ENCODE results near the gene MED22. TPM values are rescaled to one million over a fixed set of nuclear protein-coding genes. Genes with fewer than 3 reads are reported as not detected.

MED22 gene
- total and polyA plus RNA-seq, 2 of the 8 experiments (the other 6 are each of a cell fraction or from before 2014, with no cell fraction given): 56.4 to 68.4 TPM

GRCh38 chr9:133301253-133302230, 46.4 kb downstream of the MED22 start:
- H3K4me3 ChIP-seq (ENCODE audit: extremely low read depth in 1 of 4, insufficient read depth in 2 of 4, low read depth in 3 of 4, low read length in 4 of 4): no peak overlapping the region
- TF ChIP-seq E2F6 (IDR thresholded peaks at IDR 0.05): no peak
- TF ChIP-seq POU5F1 (IDR thresholded peaks at IDR 0.05; ENCODE audit: low read depth, low read length): no peak
- TF ChIP-seq ZNF274 (IDR thresholded peaks at IDR 0.05; ENCODE audit: borderline replicate concordance, extremely low read depth, low read length): no peak
- TF ChIP-seq EZH2 (IDR thresholded peaks at IDR 0.05; ENCODE audit: low read depth, low read length, severe bottlenecking): no peak
- TF ChIP-seq MAFK (IDR thresholded peaks at IDR 0.05; ENCODE audit: low read depth, low read length): no peak
- no peak for TF ChIP-seq SIX5 (IDR thresholded peaks at IDR 0.05; ENCODE audit: low read depth, low read length)
- TF ChIP-seq BRCA1 (IDR thresholded peaks at IDR 0.05; ENCODE audit: low read depth, low read length): no peak
- no peak for TF ChIP-seq POLR2A (IDR thresholded peaks at IDR 0.05; ENCODE audit: control extremely low read depth in 1 of 2, low read depth in 2 of 2, low read length in 2 of 2)
- no peak for TF ChIP-seq SRF (IDR thresholded peaks at IDR 0.05; ENCODE audit: low read depth, low read length)
- TF ChIP-seq USF2 (IDR thresholded peaks at IDR 0.05; ENCODE audit: low read length): no peak
- no peak for TF ChIP-seq SP2 (IDR thresholded peaks at IDR 0.05; ENCODE audit: low read length)

More at GRCh38 chr9:133301253-133302230, 46.4 kb downstream of the MED22 start:
- H3K79me2 ChIP-seq (ENCODE audit: control insufficient read depth in 1 of 2, insufficient read depth in 2 of 2, low read length in 2 of 2): no peaks in the 10 kb centered on the region
- H3K27ac ChIP-seq (ENCODE audit: low read depth, low read length): no peak overlapping the region
- no peak overlapping the region for H3K4me2 ChIP-seq (ENCODE audit: insufficient read depth in 1 of 2, low read depth in 2 of 2, low read length in 2 of 2)
- no peak overlapping the region for H3K56ac ChIP-seq (replicated peaks; ENCODE audit: insufficient read length, low read depth, low read length)
- DNase-seq (ENCODE audit: low read depth in 1 of 2, low spot score in 2 of 2) (no peak), FAIRE-seq (no peak)
- no peaks in the 10 kb centered on the region for H3K23me2 ChIP-seq (ENCODE audit: low read depth, low read length)
- H2AFZ ChIP-seq (ENCODE audit: low read length): no peak overlapping the region
- no peak overlapping the region for H2BK15ac ChIP-seq (ENCODE audit: low read length)
- no peak overlapping the region for H4K8ac ChIP-seq (ENCODE audit: extremely low read depth, insufficient read depth, low read length)
- no peak overlapping the region for H4K91ac ChIP-seq (replicated peaks; ENCODE audit: insufficient read length, low read length)
- no peak overlapping the region for H4K5ac ChIP-seq (ENCODE audit: insufficient read length, low read depth, low read length)
- H2BK5ac ChIP-seq (ENCODE audit: low read depth, low read length): no peak overlapping the region
- H3K14ac ChIP-seq (ENCODE audit: insufficient read length): no peak overlapping the region
- H3K79me1 ChIP-seq (ENCODE audit: low read depth, low read length): no peaks in the 10 kb centered on the region
- ChIA-PET CTCF (ENCODE audit: partially characterized antibody) (interaction anchor here (1.2 kb wide), 1 partner anchor 63 kb away, joined by 4 read pairs; no protein-coding TSS in a partner anchor), POLR2A (ENCODE audit: partially characterized antibody) (interaction anchor here (1.2 kb wide), 1 partner anchor 52 kb away, joined by 3 read pairs; no protein-coding TSS in a partner anchor)
- no peaks in the 10 kb centered on the region for H3K27me3 ChIP-seq (replicated peaks in 1 of 4; ENCODE audit: control insufficient read depth in 3 of 4, extremely low read depth in 1 of 4, insufficient read depth in 3 of 4, low read length in 3 of 4)
- WGBS, 2 experiments (ENCODE audit: extremely low coverage in 1 of 2, insufficient coverage in 1 of 2, insufficient read length in 1 of 2, insufficient replicate concordance in 2 of 2, low coverage in 1 of 2, low lambda C conversion rate in 2 of 2, missing lambda C conversion rate in 1 of 2): 88% methylated on average over 13 of the region's 13 CpGs; no CpG with 5 or more reads in 1 of the 2 experiments
- H2BK12ac ChIP-seq (ENCODE audit: low read depth, low read length): no peak overlapping the region
- H3K4ac ChIP-seq (replicated peaks; ENCODE audit: insufficient read length, low read depth, low read length): no peak overlapping the region
- no peaks in the 10 kb centered on the region; a peak in 1 of 4 replicates for H3K9me3 ChIP-seq (ENCODE audit: insufficient read depth in 2 of 2, low read depth in 1 of 2, low read length in 1 of 2)
- no peak overlapping the region for H2BK120ac ChIP-seq (replicated peaks; ENCODE audit: low read depth, low read length)
- no peaks in the 10 kb centered on the region for H3K36me3 ChIP-seq (ENCODE audit: control insufficient read depth in 2 of 4, insufficient read depth in 4 of 4, low read length in 3 of 4)
- H2AK5ac ChIP-seq (ENCODE audit: low read depth, low read length): no peak overlapping the region
- no peak overlapping the region for H3K9ac ChIP-seq (replicated peaks in 1 of 4; ENCODE audit: extremely low read depth in 1 of 4, low read depth in 3 of 4, low read length in 3 of 4)
- no peaks in the 10 kb centered on the region for H4K20me1 ChIP-seq (replicated peaks in 1 of 2; ENCODE audit: control insufficient read depth in 1 of 2, insufficient read depth in 2 of 2, low read length in 2 of 2)
- H2BK20ac ChIP-seq (ENCODE audit: low read length): no peak overlapping the region
- H3K18ac ChIP-seq (ENCODE audit: extremely low read depth, low read length): no peak overlapping the region
- H3K23ac ChIP-seq (ENCODE audit: insufficient read length): no peak overlapping the region
- H3K4me1 ChIP-seq (replicated peaks in 1 of 4; ENCODE audit: control insufficient read depth in 3 of 4, insufficient read depth in 4 of 4, low read length in 3 of 4): no peaks in the 10 kb centered on the region

All from H1 (cell line).